HG02938 (cell line): ENCODE results near the gene SYNDIG1L.

Experiments used
- ATAC-seq: cut with Tn5 transposase; IDR thresholded peaks from one replicate; pipeline ENCODE4 v1.9.1; 2021; ENCODE audit warnings: mild to moderate bottlenecking, moderate library complexity; ENCODE audit not compliant: unreplicated experiment

Gene SYNDIG1L

DNA sequence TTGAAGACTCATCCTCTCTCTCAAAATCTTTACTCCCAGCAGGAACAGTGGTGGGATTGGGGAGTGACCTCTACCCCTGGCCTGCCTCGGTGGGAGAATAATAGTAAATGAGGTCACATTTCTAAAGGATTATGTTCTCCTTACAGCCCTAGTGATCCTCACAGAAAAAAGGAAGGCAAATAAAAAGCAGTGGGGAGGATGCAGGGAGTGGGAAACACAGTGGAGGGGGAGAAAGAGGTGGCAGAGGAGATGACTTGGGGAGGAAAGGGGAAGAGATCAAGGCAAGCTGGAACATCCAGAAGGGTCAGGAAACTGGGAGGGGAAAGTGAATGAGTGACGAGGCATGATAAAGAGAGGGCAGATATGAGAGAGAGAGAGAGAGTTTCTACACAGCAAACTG is 8.3 kb upstream of the SYNDIG1L start:
- ATAC-seq: no peak

- ATAC-seq: no peak
Measured at GRCh38 chr14:74429991-74430390, 4.0 kb upstream of the SYNDIG1L start.

GRCh38 chr14:74429221-74429691 is 3.2 kb upstream of the SYNDIG1L start:
- ATAC-seq: no peak

GRCh38 chr14:74427651-74428050 is 1.6 kb upstream of the SYNDIG1L start:
- ATAC-seq: no peak

DNA sequence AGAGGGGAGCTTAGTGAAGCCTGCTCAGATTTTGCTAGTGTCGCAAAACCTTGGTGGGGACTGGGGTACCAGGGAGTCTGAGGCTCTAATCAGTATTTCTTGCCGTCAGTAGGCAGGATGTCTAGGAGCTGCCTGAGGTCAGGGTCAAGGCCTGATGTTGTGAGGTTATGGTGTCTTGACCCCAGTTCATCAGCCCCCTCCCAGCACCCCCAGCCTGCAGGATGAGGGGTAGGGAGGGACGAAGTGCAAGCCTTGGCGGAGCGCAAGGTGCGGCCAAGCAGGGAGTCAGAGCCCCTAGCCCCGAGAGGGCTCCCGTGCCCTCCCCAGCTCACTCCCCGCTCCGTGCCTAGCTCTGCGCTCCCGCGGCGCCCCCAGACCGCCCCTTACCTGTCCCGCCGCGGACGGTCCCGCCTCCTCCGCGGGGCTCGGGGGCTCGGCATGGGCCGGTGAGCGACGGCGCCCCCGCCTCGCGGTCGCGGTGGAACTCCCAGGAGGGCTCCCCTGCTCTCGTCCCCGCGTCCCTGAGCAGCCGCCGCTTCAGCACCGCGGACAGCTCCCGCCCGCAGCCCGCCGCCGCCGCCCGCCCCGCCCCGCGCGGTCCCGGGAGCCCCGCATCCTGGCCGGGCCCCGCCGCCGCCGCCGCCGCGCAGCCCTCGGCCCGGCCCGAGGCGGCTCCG is 347 bp downstream of the SYNDIG1L start:
- no peak for ATAC-seq

- ATAC-seq: no peak
Measured at GRCh38 chr14:74424606-74425005, 1.4 kb downstream of the SYNDIG1L start.

DNA sequence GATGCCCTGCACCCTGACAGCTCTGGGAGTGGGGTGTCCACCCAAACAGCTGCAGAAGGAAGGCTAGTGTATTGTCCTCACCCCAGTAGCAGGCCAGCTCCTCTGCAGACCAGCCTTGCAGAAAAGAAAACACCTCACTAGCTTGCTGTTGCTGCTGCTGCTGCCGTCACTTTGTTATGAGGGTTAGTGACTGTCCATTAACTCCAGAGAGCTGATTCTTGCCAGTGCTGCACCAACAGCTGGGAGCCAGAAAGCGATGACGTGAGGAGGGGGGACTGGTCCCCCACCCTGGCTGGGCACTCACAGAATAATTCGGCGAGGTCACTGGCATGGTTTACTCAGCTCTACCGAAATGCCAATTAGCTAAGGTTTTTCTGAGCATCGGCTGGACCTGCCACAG is 2.8 kb downstream of the SYNDIG1L start:
- ATAC-seq: no peak

GRCh38 chr14:74421981-74422380 is 4.0 kb downstream of the SYNDIG1L start:
- no peak for ATAC-seq

- ATAC-seq: no peak
Measured at GRCh38 chr14:74419086-74419485, 6.9 kb downstream of the SYNDIG1L start.

- ATAC-seq: no peak
Measured at GRCh38 chr14:74418031-74418430, 8.0 kb downstream of the SYNDIG1L start.

DNA sequence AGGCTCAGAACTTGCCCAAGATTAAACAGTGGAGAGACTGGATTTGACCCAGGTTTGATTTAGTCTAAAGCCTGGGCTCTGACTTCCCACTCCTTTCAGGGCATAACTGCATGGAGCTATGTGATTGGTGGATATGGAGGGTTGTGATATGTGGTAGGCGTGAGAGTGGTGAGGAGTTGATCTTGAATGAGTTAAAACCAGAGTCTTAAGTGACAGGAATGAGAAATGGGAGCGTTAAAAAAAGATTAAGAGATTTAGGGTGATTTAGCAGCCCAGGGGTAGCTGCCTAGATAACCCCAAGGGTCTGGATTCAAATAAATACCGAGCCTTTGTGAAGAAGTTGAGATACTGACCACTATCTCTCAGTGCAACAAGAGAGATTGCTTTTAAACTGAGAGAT is 8.4 kb downstream of the SYNDIG1L start:
- no peak for ATAC-seq

DNA sequence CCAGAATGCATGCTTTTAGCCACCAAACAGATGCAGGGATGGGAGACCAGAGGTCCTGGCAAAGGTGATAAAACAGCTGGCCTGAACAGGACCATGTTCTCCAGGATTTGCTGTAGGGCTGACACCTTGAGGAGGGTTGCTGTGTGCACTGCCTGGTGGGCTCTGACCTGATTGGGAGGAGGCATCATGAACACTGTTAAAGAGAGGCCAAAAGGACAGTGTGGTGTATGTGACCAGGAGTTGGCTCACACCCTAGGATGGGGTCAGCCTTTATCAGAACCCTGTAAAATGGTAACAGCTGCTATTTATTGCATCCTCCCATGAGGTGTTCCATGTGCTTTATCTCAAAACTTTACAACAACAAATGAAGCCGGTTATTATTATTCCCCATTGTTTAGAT is 8.8 kb downstream of the SYNDIG1L start:
- no peak for ATAC-seq

- no peak for ATAC-seq
Measured at GRCh38 chr14:74415115-74415437, 10.9 kb downstream of the SYNDIG1L start.

DNA sequence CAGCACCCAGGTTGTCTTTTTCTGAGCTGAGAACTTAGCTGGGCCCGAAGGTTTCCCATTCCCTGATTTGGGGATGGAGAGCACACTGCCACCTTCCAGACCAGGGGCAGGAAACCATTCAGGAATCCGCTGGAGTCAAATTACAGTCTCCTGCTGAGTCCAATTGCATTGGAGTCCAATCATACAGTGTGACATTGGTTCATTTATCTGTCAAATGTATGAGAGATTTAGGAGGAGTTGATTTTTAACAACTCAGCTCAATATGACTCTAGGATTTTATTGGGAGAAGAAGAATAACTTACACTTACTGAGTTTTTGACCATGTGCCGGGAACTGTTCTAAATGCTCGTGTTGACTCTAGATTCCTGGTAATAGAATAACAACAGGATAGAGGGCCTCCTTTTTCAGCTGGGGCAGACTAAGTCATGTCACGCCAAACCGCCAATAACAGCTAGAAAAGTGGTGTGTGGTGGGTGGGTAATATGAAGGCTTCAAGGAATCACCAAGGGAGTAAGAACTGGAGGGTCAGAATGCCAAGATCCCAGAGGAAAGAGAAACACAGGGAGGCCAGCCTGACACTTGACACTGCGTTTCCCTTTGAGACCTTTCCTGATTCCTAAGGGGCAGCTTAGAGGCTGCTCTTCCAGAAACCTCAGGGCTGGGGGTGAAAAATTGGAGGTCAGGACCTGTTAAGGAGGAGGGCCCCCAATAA is 11.5 kb downstream of the SYNDIG1L start:
- ATAC-seq: no peak

DNA sequence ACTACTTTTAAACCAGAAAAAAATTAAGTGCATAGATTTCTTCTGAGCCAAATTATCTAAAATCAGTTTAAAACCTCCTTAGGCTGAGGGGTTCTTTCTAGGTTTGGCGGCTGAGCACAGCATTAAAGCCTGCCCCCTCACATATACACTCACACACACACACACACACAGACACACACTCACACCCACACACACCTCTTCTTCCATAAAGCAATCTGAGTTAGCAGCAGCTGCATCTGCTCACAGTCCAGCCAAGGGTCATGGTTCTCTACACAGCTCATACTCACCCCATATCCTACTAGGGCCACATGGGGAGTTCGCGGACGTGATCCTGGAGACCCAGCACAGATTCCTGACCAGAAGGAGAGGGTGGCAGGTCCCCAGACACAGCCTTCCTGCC is 12.4 kb downstream of the SYNDIG1L start:
- ATAC-seq: no peak

- no peak for ATAC-seq
Measured at GRCh38 chr14:74412753-74413152, 13.3 kb downstream of the SYNDIG1L start.

- ATAC-seq: no peak
Measured at GRCh38 chr14:74411671-74412070, 14.3 kb downstream of the SYNDIG1L start.

- ATAC-seq: no peak
Measured at GRCh38 chr14:74409441-74409840, 16.6 kb downstream of the SYNDIG1L start.

- no peak for ATAC-seq
Measured at GRCh38 chr14:74408870-74409269, 17.1 kb downstream of the SYNDIG1L start.

DNA sequence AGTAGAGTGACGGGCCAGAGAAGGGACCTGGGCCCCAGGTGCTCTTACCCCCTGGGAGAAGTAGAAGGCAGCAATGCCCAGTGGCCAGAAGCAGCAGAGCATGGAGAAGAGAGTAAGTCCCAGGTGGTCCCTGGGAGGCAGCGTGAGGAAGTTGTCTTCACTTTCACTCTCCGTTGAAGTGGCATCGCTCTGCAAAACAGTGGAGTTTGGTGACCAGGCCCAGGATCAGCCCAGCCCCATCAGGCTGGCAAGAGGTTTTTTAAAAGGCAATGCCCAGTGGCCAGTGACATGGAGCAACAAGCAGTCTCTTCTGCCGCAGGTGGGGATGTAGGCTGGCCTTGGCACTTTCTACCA is 18.2 kb downstream of the SYNDIG1L start:
- no peak for ATAC-seq

GRCh38 chr14:74407021-74407800 is 18.8 kb downstream of the SYNDIG1L start:
- no peak for ATAC-seq

DNA sequence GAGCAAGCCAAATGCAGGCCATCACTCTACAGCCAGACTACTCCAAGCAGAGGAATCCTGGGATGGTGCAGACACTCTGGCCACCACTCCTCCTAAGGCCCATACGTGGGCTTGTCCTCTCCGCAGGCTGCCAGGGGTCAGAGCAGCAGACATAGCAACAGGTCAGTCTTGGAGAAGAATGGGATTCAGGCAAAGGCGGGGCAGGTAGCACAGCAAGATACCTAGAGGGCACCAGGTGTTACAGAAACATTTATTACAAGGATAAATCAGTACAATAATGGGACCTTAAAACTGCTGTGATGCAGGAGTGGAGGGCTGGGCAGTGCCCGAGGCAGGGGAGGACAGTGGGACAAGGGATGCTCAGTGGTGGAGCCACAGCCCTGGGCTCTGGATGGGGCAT is 20.3 kb downstream of the SYNDIG1L start:
- no peak for ATAC-seq
